ENCODE data around the gene CDON. TPM values are rescaled to one million over a fixed set of nuclear protein-coding genes. Genes with fewer than 3 reads are reported as not detected.

Gene CDON
- polyA plus RNA-seq, 4 donors: 1.7 to 9.0 TPM; not detected in 2

DNA sequence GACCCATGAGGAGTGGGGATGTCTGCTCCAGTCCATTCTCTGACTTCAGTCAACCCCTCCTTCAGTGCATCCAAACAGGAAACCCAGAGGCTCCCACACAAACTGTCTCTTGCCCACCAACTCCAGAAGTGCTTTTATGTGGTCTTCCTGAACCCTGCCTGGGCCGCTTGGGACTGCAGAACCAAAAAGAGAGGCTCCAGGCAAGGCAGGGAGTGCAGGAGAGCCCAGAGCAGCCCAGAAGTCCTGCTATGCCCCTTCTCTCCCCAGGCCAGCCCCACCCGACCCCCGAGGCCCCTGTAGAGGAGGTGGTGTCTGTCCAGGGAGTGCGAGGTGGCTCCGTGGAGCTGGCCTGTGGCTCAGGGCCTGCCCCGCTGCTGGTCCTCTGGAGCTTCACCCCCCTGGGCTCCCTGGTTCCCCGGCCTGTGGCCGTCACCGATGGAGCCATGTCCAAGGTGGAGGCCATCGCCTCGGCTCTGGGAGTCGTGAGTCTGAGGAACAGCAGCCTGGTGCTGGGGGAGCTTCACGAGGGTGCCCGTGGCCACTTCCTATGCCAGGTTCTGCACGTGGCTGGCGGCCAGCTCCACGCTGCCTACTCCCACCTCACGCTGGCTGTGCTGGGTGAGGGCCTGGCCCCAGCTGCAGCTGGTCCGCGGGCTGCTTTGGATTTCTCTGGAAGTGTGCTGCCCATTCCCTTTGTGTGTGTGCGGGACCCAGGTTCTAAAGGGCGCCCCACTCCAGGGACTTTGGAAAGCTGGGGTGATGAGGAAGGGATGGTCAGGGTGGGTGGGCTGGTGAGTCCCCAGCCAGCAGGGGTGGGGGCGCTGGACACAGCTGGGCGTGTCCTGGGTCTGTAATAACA, 115.0 kb downstream of the CDON start:
- no peaks in the 10 kb centered on the region for H3K27me3 ChIP-seq (ENCODE audit: control insufficient read depth in 3 of 3, insufficient read depth in 3 of 3, low read length in 3 of 3)
- no peaks in the 10 kb centered on the region for H3K9me3 ChIP-seq (ENCODE audit: control insufficient read depth in 2 of 2, insufficient read depth in 1 of 2, low read depth in 1 of 2, low read length in 1 of 2)
- 81 to 87% (median 86%) methylated on average over 19 to 24 of the region's 24 CpGs for WGBS, 3 donors
- H3K36me3 ChIP-seq (ENCODE audit: control insufficient read depth in 3 of 3, insufficient read depth in 2 of 3, low read depth in 1 of 3, low read length in 3 of 3): no peaks in the 10 kb centered on the region
- H3K4me1 ChIP-seq (ENCODE audit: control insufficient read depth in 3 of 3, insufficient read depth in 2 of 3, low read depth in 1 of 3, low read length in 2 of 3): peaks cover 0 to 6% (median 0%) of the 10 kb centered on the region in 3 donors
- no peak overlapping the region for H3K27ac ChIP-seq (ENCODE audit: low read depth in 1 of 3, low read length in 2 of 3)
- H3K4me3 ChIP-seq (ENCODE audit: low read depth in 1 of 3, low read length in 3 of 3): no peak overlapping the region
- no peak for DNase-seq
- FAIRE-seq: no peak

DNA sequence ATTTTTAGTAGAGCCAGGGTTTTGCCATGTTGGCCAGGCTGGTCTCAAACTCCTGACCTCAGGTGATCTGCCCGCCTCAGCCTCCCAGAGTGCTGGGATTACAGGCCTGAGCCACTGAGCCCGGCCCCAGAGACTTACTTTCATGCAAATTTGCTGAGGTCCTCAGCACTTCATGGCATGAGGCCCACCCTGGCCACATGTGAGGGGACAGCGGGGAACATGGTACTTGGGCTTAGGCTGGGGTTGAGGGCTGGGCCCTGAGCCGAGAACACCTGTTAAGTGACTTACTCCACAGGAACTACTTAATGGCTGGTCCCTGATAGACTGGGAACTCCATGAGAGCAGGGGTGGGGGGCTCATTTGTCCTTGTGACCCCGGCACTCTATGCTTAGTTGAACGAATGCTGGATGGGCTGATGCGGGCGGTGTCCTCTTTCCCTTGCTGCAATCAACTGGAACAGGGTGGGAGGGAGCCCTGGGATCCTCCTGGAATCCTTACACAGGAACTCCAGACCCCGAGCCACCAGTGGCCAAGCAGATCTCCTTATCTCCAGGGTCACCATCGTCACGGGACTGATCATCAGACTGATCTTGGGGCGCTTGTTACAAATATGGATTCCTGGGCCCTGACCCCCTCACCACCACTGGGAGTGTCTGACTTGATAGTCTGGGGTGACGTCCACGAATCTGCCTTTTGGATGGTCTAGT, 115.8 kb downstream of the CDON start:
- Histone ChIP-seq H3K27me3 (ENCODE audit: control insufficient read depth in 3 of 3, insufficient read depth in 3 of 3, low read length in 3 of 3) (no peaks in the 10 kb centered on the region), H3K36me3 (ENCODE audit: control insufficient read depth in 3 of 3, insufficient read depth in 2 of 3, low read depth in 1 of 3, low read length in 3 of 3) (no peaks in the 10 kb centered on the region), H3K27ac (ENCODE audit: low read depth in 1 of 3, low read length in 2 of 3) (no peak overlapping the region), H3K9me3 (ENCODE audit: control insufficient read depth in 2 of 2, insufficient read depth in 1 of 2, low read depth in 1 of 2, low read length in 1 of 2) (no peaks in the 10 kb centered on the region), H3K4me1 (ENCODE audit: control insufficient read depth in 3 of 3, insufficient read depth in 2 of 3, low read depth in 1 of 3, low read length in 2 of 3) (peaks cover 0 to 8% (median 0%) of the 10 kb centered on the region in 3 donors), H3K4me3 (ENCODE audit: low read depth in 1 of 3, low read length in 3 of 3) (no peak overlapping the region)
- 87 to 94% (median 91%) methylated on average over 14 of the region's 14 CpGs for WGBS, 3 donors
- DNase-seq (no peak), FAIRE-seq (no peak)

DNA sequence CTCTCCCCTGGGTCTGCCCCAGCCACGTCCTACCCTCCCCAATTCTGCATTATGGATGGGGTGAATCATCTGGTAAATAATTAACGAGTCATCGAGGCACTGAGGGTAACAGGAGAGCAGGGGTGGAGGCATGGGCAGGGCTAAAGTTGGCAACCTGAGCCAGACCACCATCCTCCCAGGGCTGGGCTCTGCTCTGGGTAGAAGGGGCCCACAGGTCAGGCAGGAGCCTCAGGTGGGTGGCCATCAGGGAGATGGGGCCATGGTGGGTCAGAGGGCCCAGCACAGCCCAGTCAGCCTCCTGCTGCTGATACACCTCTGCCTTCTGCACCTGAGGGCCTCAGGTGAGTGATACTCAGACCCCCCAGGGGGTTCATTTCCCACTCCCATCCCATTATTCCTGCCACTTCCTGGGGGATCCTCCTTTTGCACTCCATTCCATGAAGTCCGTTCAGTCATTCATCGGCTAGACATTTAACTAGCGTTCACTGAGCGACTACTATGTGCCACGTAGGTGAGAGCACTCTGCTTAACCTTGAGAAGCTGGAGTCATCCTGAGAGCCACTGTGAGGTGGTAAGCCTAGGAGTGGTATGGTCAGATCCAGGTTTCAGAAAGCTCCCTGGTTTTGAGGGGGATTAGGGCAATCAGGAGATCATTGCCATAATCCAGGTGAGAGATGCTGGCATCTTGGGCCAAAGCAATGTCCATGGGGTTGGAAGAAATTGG, 116.7 kb downstream of the CDON start, which contains the start of gene VSIG10L2:
TSS of gene VSIG10L2 (plus strand) at position 248 of the 724 bp plus-strand sequence. CDS start at position 260, 12 bp downstream.
- FAIRE-seq (no peak), DNase-seq (no peak)
- no peak within 1 kb of the TSS for H3K27ac ChIP-seq (ENCODE audit: low read depth in 1 of 3, low read length in 2 of 3)
- 65 to 78% (median 74%) methylated on average over 8 of the region's 8 CpGs for WGBS, 3 donors
- H3K9me3 ChIP-seq (ENCODE audit: control insufficient read depth in 2 of 2, insufficient read depth in 1 of 2, low read depth in 1 of 2, low read length in 1 of 2): no peaks in the 10 kb centered on the region
- no peaks in the 10 kb centered on the region for H3K27me3 ChIP-seq (ENCODE audit: control insufficient read depth in 3 of 3, insufficient read depth in 3 of 3, low read length in 3 of 3)
- peaks cover 0 to 5% (median 0%) of the 10 kb centered on the region in 3 donors for H3K4me1 ChIP-seq (ENCODE audit: control insufficient read depth in 3 of 3, insufficient read depth in 2 of 3, low read depth in 1 of 3, low read length in 2 of 3)
- H3K36me3 ChIP-seq (ENCODE audit: control insufficient read depth in 3 of 3, insufficient read depth in 2 of 3, low read depth in 1 of 3, low read length in 3 of 3): no peaks in the 10 kb centered on the region
- H3K4me3 ChIP-seq (ENCODE audit: low read depth in 1 of 3, low read length in 3 of 3): no peak within 1 kb of the TSS

DNA sequence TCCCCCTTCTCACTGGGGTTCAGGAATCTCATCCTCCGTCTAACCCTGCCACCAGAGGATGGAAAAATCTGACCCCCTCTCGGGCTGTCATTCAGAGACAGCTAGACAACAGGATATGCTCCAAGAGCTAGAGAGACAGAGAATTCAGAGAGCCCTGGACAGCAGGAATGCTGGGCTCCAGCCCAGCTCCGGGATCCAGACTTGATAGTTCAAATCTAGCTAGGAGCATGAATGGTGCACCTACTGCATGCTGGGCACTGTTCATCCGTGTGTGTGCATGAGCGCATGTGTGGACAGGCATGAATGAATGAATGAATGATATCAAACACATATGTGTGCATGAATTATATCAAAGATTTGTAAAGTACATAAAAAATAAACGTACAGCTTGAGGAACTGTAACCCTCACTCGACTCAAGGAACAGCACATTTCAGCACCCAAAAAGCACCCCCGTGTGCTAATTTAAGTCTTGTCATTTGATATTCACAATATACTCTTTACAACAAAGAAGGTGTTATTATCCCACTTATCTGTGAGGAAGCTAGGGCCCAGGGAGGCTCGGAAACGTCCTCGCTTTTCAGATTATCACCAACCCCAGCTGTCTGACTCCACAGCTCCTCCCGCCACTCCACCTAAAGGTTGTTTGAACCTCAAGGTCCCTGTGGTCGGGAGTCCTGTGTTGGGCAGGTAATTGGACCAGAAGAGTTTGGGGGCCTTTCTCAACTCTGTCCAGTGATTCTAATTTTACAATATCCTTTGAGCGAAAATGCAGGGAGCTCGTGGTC, 117.5 kb downstream of the CDON start:
- H3K27me3 ChIP-seq (ENCODE audit: control insufficient read depth in 3 of 3, insufficient read depth in 3 of 3, low read length in 3 of 3): no peaks in the 10 kb centered on the region

DNA sequence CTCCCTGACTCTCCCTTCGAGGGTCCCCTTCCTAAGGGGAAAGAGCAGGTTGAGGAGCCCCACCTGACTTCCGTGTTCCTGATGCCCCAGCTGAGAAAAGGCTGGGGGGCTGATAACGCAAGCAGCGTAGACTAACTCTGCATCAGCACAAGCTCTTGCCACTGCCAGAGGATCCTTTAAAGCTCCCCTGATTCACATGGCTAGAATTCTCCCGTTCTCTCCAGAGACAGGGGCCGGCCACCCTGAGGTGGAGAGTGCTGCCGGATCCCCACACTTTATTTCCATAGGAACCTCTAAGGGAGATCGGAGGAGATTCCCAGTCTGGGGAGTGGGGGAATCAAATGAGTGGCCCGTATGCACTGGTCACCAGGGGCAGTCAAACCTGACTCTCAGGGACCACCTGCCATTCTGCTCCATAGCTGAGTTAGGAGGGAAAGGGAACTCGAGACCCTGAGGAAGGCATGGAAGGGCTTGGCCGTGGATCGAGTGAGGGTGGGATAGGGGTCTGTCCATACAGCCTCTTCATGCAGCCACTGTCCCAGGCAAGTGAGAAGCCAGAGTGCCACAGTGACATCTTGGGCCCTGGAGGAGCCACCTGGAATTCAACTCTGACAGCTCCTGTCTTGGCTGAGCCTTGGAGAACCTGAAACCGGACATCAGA, 118.2 kb downstream of the CDON start:
- DNase-seq: no peak
- no peak for FAIRE-seq
- no peaks in the 10 kb centered on the region for H3K27me3 ChIP-seq (ENCODE audit: control insufficient read depth in 3 of 3, insufficient read depth in 3 of 3, low read length in 3 of 3)
- H3K4me3 ChIP-seq (ENCODE audit: low read depth in 1 of 3, low read length in 3 of 3): no peak overlapping the region
- H3K36me3 ChIP-seq (ENCODE audit: control insufficient read depth in 3 of 3, insufficient read depth in 2 of 3, low read depth in 1 of 3, low read length in 3 of 3): no peaks in the 10 kb centered on the region
- peaks cover 0 to 5% (median 0%) of the 10 kb centered on the region in 3 donors for H3K4me1 ChIP-seq (ENCODE audit: control insufficient read depth in 3 of 3, insufficient read depth in 2 of 3, low read depth in 1 of 3, low read length in 2 of 3)
- H3K9me3 ChIP-seq (ENCODE audit: control insufficient read depth in 2 of 2, insufficient read depth in 1 of 2, low read depth in 1 of 2, low read length in 1 of 2): no peaks in the 10 kb centered on the region
- 77 to 85% (median 78%) methylated on average over 13 of the region's 13 CpGs for WGBS, 3 donors
- H3K27ac ChIP-seq (ENCODE audit: low read depth in 1 of 3, low read length in 2 of 3): no peak overlapping the region

More for the DNA sequence above, 117.5 kb downstream of the CDON start:
- DNase-seq: no peak
- no peak overlapping the region for H3K27ac ChIP-seq (ENCODE audit: low read depth in 1 of 3, low read length in 2 of 3)
- H3K9me3 ChIP-seq (ENCODE audit: control insufficient read depth in 2 of 2, insufficient read depth in 1 of 2, low read depth in 1 of 2, low read length in 1 of 2): no peaks in the 10 kb centered on the region
- H3K4me3 ChIP-seq (ENCODE audit: low read depth in 1 of 3, low read length in 3 of 3): no peak overlapping the region
- no peak for FAIRE-seq
- 54 to 66% (median 56%) methylated on average over 15 of the region's 15 CpGs for WGBS, 3 donors
- H3K4me1 ChIP-seq (ENCODE audit: control insufficient read depth in 3 of 3, insufficient read depth in 2 of 3, low read depth in 1 of 3, low read length in 2 of 3): peaks cover 0 to 5% (median 0%) of the 10 kb centered on the region in 3 donors
- no peaks in the 10 kb centered on the region for H3K36me3 ChIP-seq (ENCODE audit: control insufficient read depth in 3 of 3, insufficient read depth in 2 of 3, low read depth in 1 of 3, low read length in 3 of 3)

DNA sequence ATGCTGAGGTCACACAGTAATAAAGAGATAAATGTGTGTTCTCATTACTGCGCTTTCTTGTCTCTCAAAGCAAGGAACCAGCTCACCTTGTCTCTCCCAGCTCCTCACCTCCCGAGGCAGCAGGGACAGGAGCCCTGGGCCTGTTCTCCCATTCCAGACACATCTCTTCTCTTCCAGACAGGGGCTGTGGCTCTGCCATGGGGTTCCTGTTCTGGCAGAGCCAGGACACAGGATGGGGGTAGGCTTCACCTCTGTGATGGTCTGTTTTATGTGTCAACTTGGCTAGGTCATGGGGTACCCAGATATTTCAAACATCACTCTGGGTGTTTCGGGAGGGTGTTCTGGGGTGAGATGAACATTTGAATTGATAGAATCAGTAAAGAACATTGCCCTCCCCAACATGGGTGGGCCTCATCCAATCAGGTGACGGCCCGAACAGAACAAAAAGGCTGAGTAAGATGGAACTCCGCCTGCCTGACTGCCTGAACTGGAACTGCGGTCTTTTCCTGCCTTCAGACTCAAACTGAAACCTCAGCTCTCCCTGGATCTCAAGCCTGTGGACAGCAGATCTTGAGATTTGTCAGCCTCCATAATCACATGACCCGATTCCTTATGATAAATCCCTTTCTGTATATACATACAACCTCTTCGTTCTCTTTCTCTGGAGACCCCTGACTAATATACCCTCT, 118.9 kb downstream of the CDON start:
- Histone ChIP-seq H3K27me3 (ENCODE audit: control insufficient read depth in 3 of 3, insufficient read depth in 3 of 3, low read length in 3 of 3) (no peaks in the 10 kb centered on the region), H3K4me3 (ENCODE audit: low read depth in 1 of 3, low read length in 3 of 3) (no peak overlapping the region), H3K27ac (ENCODE audit: low read depth in 1 of 3, low read length in 2 of 3) (no peak overlapping the region), H3K4me1 (ENCODE audit: control insufficient read depth in 3 of 3, insufficient read depth in 2 of 3, low read depth in 1 of 3, low read length in 2 of 3) (peaks cover 0 to 5% (median 0%) of the 10 kb centered on the region in 3 donors), H3K9me3 (ENCODE audit: control insufficient read depth in 2 of 2, insufficient read depth in 1 of 2, low read depth in 1 of 2, low read length in 1 of 2) (no peaks in the 10 kb centered on the region), H3K36me3 (ENCODE audit: control insufficient read depth in 3 of 3, insufficient read depth in 2 of 3, low read depth in 1 of 3, low read length in 3 of 3) (no peaks in the 10 kb centered on the region)
- DNase-seq (no peak), FAIRE-seq (no peak)
- 84 to 89% (median 86%) methylated on average over 9 of the region's 9 CpGs for WGBS, 3 donors

DNA sequence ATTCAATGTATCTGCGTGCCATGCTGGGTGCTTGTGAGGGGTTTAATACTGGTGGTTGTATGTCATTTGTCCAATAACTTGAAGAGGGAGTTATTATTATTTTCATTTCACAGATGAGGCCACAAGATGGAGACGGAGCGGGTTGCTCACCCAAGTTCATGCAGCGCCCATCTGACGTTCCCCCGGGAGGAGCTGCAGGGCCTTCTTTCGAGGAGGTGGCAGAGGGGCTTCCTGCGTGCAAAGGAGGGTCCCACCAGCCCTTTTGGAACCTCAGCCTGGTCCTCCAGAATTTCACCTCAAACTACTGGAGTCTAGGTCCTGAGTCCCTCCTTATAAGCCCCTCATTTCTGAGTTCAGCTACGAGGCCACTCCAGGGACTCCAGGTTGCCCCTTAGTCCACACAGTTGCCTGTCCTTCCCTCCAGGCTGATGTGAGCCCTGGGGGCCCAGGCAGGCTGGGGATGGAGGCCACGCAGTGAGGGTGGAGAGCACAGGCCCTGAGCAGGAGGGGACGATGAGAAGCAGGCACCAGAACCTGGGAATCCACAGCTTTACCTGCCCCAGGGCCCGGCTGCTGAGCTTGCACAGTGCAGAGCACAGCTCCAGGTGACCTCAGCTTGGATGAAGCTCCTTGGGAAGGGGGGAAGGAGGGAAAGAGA, 119.8 kb downstream of the CDON start:
- no peak for DNase-seq
- no peak for FAIRE-seq
- Histone ChIP-seq H3K27ac (ENCODE audit: low read depth in 1 of 3, low read length in 2 of 3) (no peak overlapping the region), H3K36me3 (ENCODE audit: control insufficient read depth in 3 of 3, insufficient read depth in 2 of 3, low read depth in 1 of 3, low read length in 3 of 3) (no peaks in the 10 kb centered on the region), H3K4me3 (ENCODE audit: low read depth in 1 of 3, low read length in 3 of 3) (no peak overlapping the region), H3K4me1 (ENCODE audit: control insufficient read depth in 3 of 3, insufficient read depth in 2 of 3, low read depth in 1 of 3, low read length in 2 of 3) (peaks cover 0 to 5% (median 0%) of the 10 kb centered on the region in 3 donors), H3K27me3 (ENCODE audit: control insufficient read depth in 3 of 3, insufficient read depth in 3 of 3, low read length in 3 of 3) (no peaks in the 10 kb centered on the region), H3K9me3 (ENCODE audit: control insufficient read depth in 2 of 2, insufficient read depth in 1 of 2, low read depth in 1 of 2, low read length in 1 of 2) (no peaks in the 10 kb centered on the region)
- WGBS, 3 donors: 91 to 94% (median 93%) methylated on average over 12 of the region's 12 CpGs

Measured in small intestine (tissue), 7 donors.